H1 (cell line): ENCODE results near the gene NOS3. TPM values are rescaled to one million over a fixed set of nuclear protein-coding genes. Genes with fewer than 3 reads are reported as not detected.

ENCODE experiments used
- ATF3 ChIP-seq: IDR thresholded peaks from 2 replicates; pipeline ENCODE4 v1.6.1; 2011; ENCODE audit warnings: low read depth, mild to moderate bottlenecking, low read length; ENCODE audit not compliant: insufficient read depth
- EGR1 ChIP-seq: IDR thresholded peaks from 2 replicates; pipeline ENCODE4 v1.6.1; 2011; ENCODE audit warnings: low read depth, low read length, borderline replicate concordance
- EZH2 ChIP-seq: fragments of 200-600 bp; sonication (generic); IDR thresholded peaks from 2 replicates; pipeline ENCODE4 v1.7.1; 2012; ENCODE audit warnings: low read depth, mild to moderate bottlenecking, moderate library complexity, low read length, inconsistent platforms; ENCODE audit not compliant: severe bottlenecking
- HDAC6 ChIP-seq: IDR thresholded peaks from one replicate; pipeline ENCODE4 v1.7.1; 2012; ENCODE audit warnings: low read depth, mild to moderate bottlenecking, inconsistent platforms, low read length, moderate library complexity
- NANOG ChIP-seq: IDR thresholded peaks from 2 replicates; pipeline ENCODE4 v1.6.1; 2011; ENCODE audit warnings: low read length, low read depth, mild to moderate bottlenecking, inconsistent platforms; ENCODE audit not compliant: insufficient read depth, poor library complexity, severe bottlenecking
- SRF ChIP-seq: IDR thresholded peaks from 2 replicates; pipeline ENCODE4 v1.6.1; 2011; ENCODE audit warnings: mild to moderate bottlenecking, low read depth, low read length, moderate library complexity
- USF2 ChIP-seq: IDR thresholded peaks from 2 replicates; pipeline ENCODE4 v1.6.1; 2011; ENCODE audit warnings: low read length, improper control_type of control experiment
- ZNF274 ChIP-seq: IDR thresholded peaks from 2 replicates; pipeline ENCODE4 v1.7.0; 2012; ENCODE audit warnings: low read length, borderline replicate concordance; ENCODE audit errors: extremely low read depth
- polyA plus RNA-seq, 7 experiments: library from polyadenylated mRNA; depleted of rRNA in 3 of 7; stranded (reverse) in 5 of 7; unstranded in 2 of 7; fragments of >200 nt in 5 of 7; fragments of 200-250 nt in 2 of 7; gene quantifications; 1 replicate in 5 of 7; 2 replicates in 1 of 7; 4 replicates in 1 of 7; pipeline versions ENCODE4 v1.2.1 to v1.2.3, GENCODE V29; 2011 to 2013; ENCODE audit warnings: missing spikeins in 2 of 7, mixed read lengths in 2 of 7
- total RNA-seq: library from RNA; stranded (reverse); fragmentation: NEBNext Ultra II Directional; extraction: Animal tissue kit (Norgen Biotek cat#: 25700); gene quantifications from 2 replicates; pipeline ENCODE4 v1.2.1, GENCODE V29; 2021

NOS3 gene
- total and polyA plus RNA-seq, 2 of the 8 experiments (the other 6 are each of a cell fraction or from before 2014, with no cell fraction given): 4.4 to 16.2 TPM

- TF ChIP-seq ATF3: no peak
- TF ChIP-seq ZNF274: no peak
- TF ChIP-seq USF2: no peak
- TF ChIP-seq EGR1: no peak
- no peak for TF ChIP-seq EZH2
- TF ChIP-seq SRF: no peak
- no peak for TF ChIP-seq HDAC6
- no peak for TF ChIP-seq NANOG
These were observed 35.3 kb downstream of the NOS3 start (continued) for GRCh38 chr7:151025924-151026671.
